SK-N-SH (cell line): ENCODE results near the gene IL17REL. TPM values are rescaled to one million over a fixed set of nuclear protein-coding genes. Genes with fewer than 3 reads are reported as not detected.

Source experiments
- CTCF ChIA-PET: fragments of 300-600, 350-600 bp; formaldehyde crosslinking; extraction: SDS; loops from one replicate; lab custom pipeline; 2021; lab: Yijun Ruan, JAX
- POLR2A ChIA-PET: fragments of 350-600 bp; sonication (Branson Sonifier 250); formaldehyde crosslinking; extraction: SDS; loops from one replicate; lab custom pipeline; 2020; ENCODE audit warnings: antibody characterized with exemption, inconsistent platforms; lab: Yijun Ruan, JAX
- DNase-seq: peaks from one replicate; pipeline ENCODE4 v3.0.0; 2012
- H2AFZ ChIP-seq: fragments of 200-600 bp; sonication (generic); 2 replicates; pipeline ENCODE4 v1.8.1; 2016; ENCODE audit warnings: antibody characterized with exemption, mild to moderate bottlenecking, low read depth
- H3F3A ChIP-seq: fragments of 200-600 bp; sonication (generic); replicated peaks from 2 replicates; pipeline ENCODE3; 2016; ENCODE audit warnings: antibody characterized with exemption, mild to moderate bottlenecking; ENCODE audit not compliant: insufficient read depth
- H3K27ac ChIP-seq, 2 experiments: fragments of 200-500 bp in 1 of 2; fragments of 200-600 bp in 1 of 2; sonication (Bioruptor generic) in 1 of 2; sonication (generic), shearing (Covaris generic) in 1 of 2; 2 replicates each; pipeline versions ENCODE4 v1.5.1 to v1.6.1; 2014 to 2016; ENCODE audit warnings: low read depth in 2 of 2, inconsistent platforms in 1 of 2, low read length in 1 of 2, mild to moderate bottlenecking in 1 of 2, mixed read lengths in 1 of 2
- H3K27me3 ChIP-seq: fragments of 200-600 bp; sonication (generic), shearing (Covaris generic); 2 replicates; pipeline ENCODE4 v1.6.1; 2016; ENCODE audit warnings: mixed run types; ENCODE audit not compliant: insufficient read depth
- H3K36me3 ChIP-seq, 2 experiments: fragments of 200-500 bp in 1 of 2; fragments of 200-600 bp in 1 of 2; sonication (Bioruptor generic) in 1 of 2; sonication (generic) in 1 of 2; replicated peaks in 1 of 2; 2 replicates each; pipeline versions ENCODE3 to v1.5.1; 2014 to 2016; ENCODE audit warnings: low read length in 1 of 2, mild to moderate bottlenecking in 1 of 2; ENCODE audit not compliant: insufficient read depth in 2 of 2, control insufficient read depth in 1 of 2
- H3K4me1 ChIP-seq, 2 experiments: fragments of 200-500 bp in 1 of 2; fragments of 200-600 bp in 1 of 2; sonication (Bioruptor generic) in 1 of 2; sonication (generic), shearing (Covaris generic) in 1 of 2; 2 replicates each; pipeline versions ENCODE4 v1.5.1 to v1.6.1; 2014 to 2016; ENCODE audit warnings: low read depth in 1 of 2, low read length in 1 of 2, mixed run types in 1 of 2; ENCODE audit not compliant: insufficient read depth in 2 of 2, control insufficient read depth in 1 of 2
- H3K4me2 ChIP-seq: fragments of 200-600 bp; sonication (generic), shearing (Covaris generic); 2 replicates; pipeline ENCODE4 v1.6.1; 2017; ENCODE audit warnings: mixed run types
- H3K4me3 ChIP-seq, 2 experiments: fragments of 200-500 bp in 1 of 2; fragments of 200-600 bp in 1 of 2; sonication (Bioruptor generic) in 1 of 2; sonication (generic), shearing (Covaris generic) in 1 of 2; 2 replicates each; pipeline versions ENCODE4 v1.5.1 to v1.8.1; 2014 to 2016; ENCODE audit warnings: low read depth in 2 of 2, inconsistent platforms in 1 of 2, low read length in 1 of 2, mild to moderate bottlenecking in 1 of 2, mixed read lengths in 1 of 2, moderate library complexity in 1 of 2
- H3K79me2 ChIP-seq: fragments of 200-600 bp; sonication (generic); 2 replicates; pipeline ENCODE4 v1.8.1; 2017; ENCODE audit warnings: mild to moderate bottlenecking; ENCODE audit not compliant: insufficient read depth
- H3K9ac ChIP-seq: fragments of 200-600 bp; sonication (generic); 2 replicates; pipeline ENCODE4 v1.6.1; 2017; ENCODE audit warnings: mixed run types
- H3K9me2 ChIP-seq: fragments of 200-600 bp; sonication (generic); 2 replicates; pipeline ENCODE4 v1.6.1; 2017; ENCODE audit warnings: mixed run types
- H3K9me3 ChIP-seq: fragments of 200-600 bp; sonication (generic); 2 replicates; pipeline ENCODE4 v1.6.1; 2017; ENCODE audit warnings: mixed run types, mild to moderate bottlenecking, moderate library complexity
- H4K20me1 ChIP-seq: fragments of 200-600 bp; sonication (generic); 2 replicates; pipeline ENCODE4 v1.6.1; 2017; ENCODE audit warnings: mild to moderate bottlenecking, mixed run types; ENCODE audit not compliant: insufficient read depth
- CHD2 ChIP-seq: fragments of 150-350 bp; IDR thresholded peaks from 2 replicates; pipeline ENCODE4 v1.6.1; 2018; ENCODE audit warnings: low read length; ENCODE audit not compliant: partially characterized antibody
- GABPA ChIP-seq: IDR thresholded peaks from 2 replicates; pipeline ENCODE4 v1.4.0; 2012; ENCODE audit warnings: low read depth, mild to moderate bottlenecking
- GATA2 ChIP-seq: sonication (generic); formaldehyde crosslinking; IDR thresholded peaks from 2 replicates; pipeline ENCODE4 v1.5.0; 2020; ENCODE audit warnings: mild to moderate bottlenecking, missing genetic modification reagents
- POLR2AphosphoS5 ChIP-seq: IDR thresholded peaks from 2 replicates; pipeline ENCODE4 v1.6.1; 2012; ENCODE audit warnings: low read depth, low read length
- RXRA ChIP-seq: IDR thresholded peaks from 2 replicates; pipeline ENCODE4 v1.4.0; 2012; ENCODE audit warnings: low read depth, mild to moderate bottlenecking, borderline replicate concordance
- TEAD4 ChIP-seq: IDR thresholded peaks from 2 replicates; pipeline ENCODE4 v1.4.0; 2012; ENCODE audit warnings: mild to moderate bottlenecking, borderline replicate concordance; ENCODE audit not compliant: insufficient read depth
- WGBS: methylation state at CpG from one replicate; pipeline ENCODE4 v1.1.6; 2017; ENCODE audit warnings: low lambda C conversion rate; 5-methylcytosine and 5-hydroxymethylcytosine counted together
- polyA plus RNA-seq, 3 experiments: library from polyadenylated mRNA; depleted of rRNA; stranded (reverse); fragments of >200 nt; gene quantifications; 2 replicates each; pipeline ENCODE4 v1.2.3, GENCODE V29; 2012
- TF ChIP-seq, protein P1 (sequence below): IDR thresholded peaks from 2 replicates; pipeline ENCODE4 v1.6.1; 2012; ENCODE audit warnings: mild to moderate bottlenecking, low read depth, low read length, moderate library complexity
- TF ChIP-seq, protein P2 (sequence below): fragments of 200-600 bp; sonication (generic); IDR thresholded peaks from 2 replicates; pipeline ENCODE4 v1.6.1; 2017; ENCODE audit warnings: antibody characterized with exemption, mild to moderate bottlenecking, moderate library complexity

Gene IL17REL
- polyA plus RNA-seq, 1 of the 3 experiments (the other 2 are of a cell fraction) = not detected

- no peak for TF ChIP-seq POLR2AphosphoS5
- TF ChIP-seq, protein P1, sequence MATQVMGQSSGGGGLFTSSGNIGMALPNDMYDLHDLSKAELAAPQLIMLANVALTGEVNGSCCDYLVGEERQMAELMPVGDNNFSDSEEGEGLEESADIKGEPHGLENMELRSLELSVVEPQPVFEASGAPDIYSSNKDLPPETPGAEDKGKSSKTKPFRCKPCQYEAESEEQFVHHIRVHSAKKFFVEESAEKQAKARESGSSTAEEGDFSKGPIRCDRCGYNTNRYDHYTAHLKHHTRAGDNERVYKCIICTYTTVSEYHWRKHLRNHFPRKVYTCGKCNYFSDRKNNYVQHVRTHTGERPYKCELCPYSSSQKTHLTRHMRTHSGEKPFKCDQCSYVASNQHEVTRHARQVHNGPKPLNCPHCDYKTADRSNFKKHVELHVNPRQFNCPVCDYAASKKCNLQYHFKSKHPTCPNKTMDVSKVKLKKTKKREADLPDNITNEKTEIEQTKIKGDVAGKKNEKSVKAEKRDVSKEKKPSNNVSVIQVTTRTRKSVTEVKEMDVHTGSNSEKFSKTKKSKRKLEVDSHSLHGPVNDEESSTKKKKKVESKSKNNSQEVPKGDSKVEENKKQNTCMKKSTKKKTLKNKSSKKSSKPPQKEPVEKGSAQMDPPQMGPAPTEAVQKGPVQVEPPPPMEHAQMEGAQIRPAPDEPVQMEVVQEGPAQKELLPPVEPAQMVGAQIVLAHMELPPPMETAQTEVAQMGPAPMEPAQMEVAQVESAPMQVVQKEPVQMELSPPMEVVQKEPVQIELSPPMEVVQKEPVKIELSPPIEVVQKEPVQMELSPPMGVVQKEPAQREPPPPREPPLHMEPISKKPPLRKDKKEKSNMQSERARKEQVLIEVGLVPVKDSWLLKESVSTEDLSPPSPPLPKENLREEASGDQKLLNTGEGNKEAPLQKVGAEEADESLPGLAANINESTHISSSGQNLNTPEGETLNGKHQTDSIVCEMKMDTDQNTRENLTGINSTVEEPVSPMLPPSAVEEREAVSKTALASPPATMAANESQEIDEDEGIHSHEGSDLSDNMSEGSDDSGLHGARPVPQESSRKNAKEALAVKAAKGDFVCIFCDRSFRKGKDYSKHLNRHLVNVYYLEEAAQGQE = no peak
- TF ChIP-seq GATA2 (CRISPR knock-in tag) = no peak
- 0 out of 2 replicates have a peak, but pooled peaks have one; percentile 22 for TF ChIP-seq TEAD4
- no peak for TF ChIP-seq GABPA
- TF ChIP-seq RXRA = no peak
These were observed 50.4 kb downstream of the IL17REL start (continued) for GRCh38 chr22:49962012-49962750.

DNA sequence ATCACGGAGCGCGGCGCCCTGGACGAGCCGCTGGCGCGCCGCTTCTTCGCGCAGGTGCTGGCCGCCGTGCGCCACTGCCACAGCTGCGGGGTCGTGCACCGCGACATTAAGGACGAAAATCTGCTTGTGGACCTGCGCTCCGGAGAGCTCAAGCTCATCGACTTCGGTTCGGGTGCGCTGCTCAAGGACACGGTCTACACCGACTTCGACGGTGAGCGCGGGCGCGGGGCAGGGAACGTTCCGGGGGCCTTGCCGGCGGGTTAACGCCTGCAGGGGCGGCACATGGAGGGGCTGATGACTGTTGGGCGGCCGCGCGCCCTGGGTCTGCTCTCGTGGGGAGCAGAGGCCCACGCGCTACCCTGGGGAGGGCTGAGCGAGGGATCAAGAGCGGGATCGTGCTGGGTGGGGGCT is 51.0 kb downstream of the IL17REL start:
- Histone ChIP-seq H3K9ac (peak overlapping the region; percentile 61; the same call in 1 of the 2 replicates), H2AFZ (no peak overlapping the region), H3K9me2 (no peaks in the 10 kb centered on the region), H3K9me3 (no peaks in the 10 kb centered on the region), H3K27ac (peak overlapping the region in 1 of 2 experiments; percentile 55; a peak in 1 of 4 replicates), H3K27me3 (no peaks in the 10 kb centered on the region), H3F3A (no peaks in the 10 kb centered on the region), H3K4me3 (peak overlapping the region; percentile 67 to 76), H3K79me2 (peaks cover 31% of the 10 kb centered on the region), H3K4me1 (peaks cover 20 to 26% of the 10 kb centered on the region in 2 experiments; a peak in 2 of 4 replicates), H3K4me2 (peak overlapping the region; percentile 98), H3K36me3 (peaks cover 5 to 16% of the 10 kb centered on the region in 2 experiments), H4K20me1 (peaks cover 7% of the 10 kb centered on the region)
- no peak for DNase-seq
- WGBS = no CpG with 5 or more reads among the region's 49 CpGs
- CTCF ChIA-PET = interaction anchor here (0.7 to 1.6 kb wide), 3 partner anchors 18 to 69 kb away, joined by 4 to 11 read pairs (median 4); no protein-coding TSS in a partner anchor
- POLR2A ChIA-PET = no interaction called here
- no peak for TF ChIP-seq CHD2
- TF ChIP-seq, protein P2, sequence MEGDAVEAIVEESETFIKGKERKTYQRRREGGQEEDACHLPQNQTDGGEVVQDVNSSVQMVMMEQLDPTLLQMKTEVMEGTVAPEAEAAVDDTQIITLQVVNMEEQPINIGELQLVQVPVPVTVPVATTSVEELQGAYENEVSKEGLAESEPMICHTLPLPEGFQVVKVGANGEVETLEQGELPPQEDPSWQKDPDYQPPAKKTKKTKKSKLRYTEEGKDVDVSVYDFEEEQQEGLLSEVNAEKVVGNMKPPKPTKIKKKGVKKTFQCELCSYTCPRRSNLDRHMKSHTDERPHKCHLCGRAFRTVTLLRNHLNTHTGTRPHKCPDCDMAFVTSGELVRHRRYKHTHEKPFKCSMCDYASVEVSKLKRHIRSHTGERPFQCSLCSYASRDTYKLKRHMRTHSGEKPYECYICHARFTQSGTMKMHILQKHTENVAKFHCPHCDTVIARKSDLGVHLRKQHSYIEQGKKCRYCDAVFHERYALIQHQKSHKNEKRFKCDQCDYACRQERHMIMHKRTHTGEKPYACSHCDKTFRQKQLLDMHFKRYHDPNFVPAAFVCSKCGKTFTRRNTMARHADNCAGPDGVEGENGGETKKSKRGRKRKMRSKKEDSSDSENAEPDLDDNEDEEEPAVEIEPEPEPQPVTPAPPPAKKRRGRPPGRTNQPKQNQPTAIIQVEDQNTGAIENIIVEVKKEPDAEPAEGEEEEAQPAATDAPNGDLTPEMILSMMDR = no peak
